SH-SY5Y (cell line): Measurements from ENCODE around the gene TUBA8.

Source experiments
- GATA2 ChIP-seq: IDR thresholded peaks from 2 replicates; pipeline ENCODE4 v1.6.1; 2011; ENCODE audit warnings: mild to moderate bottlenecking, low read depth, low read length
- GATA3 ChIP-seq: IDR thresholded peaks from 2 replicates; pipeline ENCODE4 v1.6.1; 2011; ENCODE audit warnings: low read depth, mild to moderate bottlenecking, low read length, moderate library complexity

GRCh38 chr22:18157714-18158028 is 47.1 kb downstream of the TUBA8 start:
- TF ChIP-seq GATA3 (no peak), GATA2 (no peak)
